Ectodermal cell (in vitro differentiated cells): Measurements from ENCODE around the gene PSG3.
"Not testable (repeated sequence)": the region's sequence is repeated elsewhere in the genome, so short reads cannot be mapped to it uniquely, and the experiment has no call there.

ENCODE experiments used
- H3K27ac ChIP-seq: 2 replicates; pipeline ENCODE4 v1.7.0; 2013; ENCODE audit warnings: mild to moderate bottlenecking, low read depth, low read length; ENCODE audit not compliant: insufficient read depth, poor library complexity, severe bottlenecking
- H3K27me3 ChIP-seq: 2 replicates; pipeline ENCODE4 v1.7.0; 2013; ENCODE audit warnings: mild to moderate bottlenecking, low read length; ENCODE audit not compliant: insufficient read depth, control insufficient read depth, poor library complexity, severe bottlenecking
- H3K36me3 ChIP-seq: one replicate; pipeline ENCODE4 v1.7.0; 2013; ENCODE audit warnings: low read length; ENCODE audit not compliant: control insufficient read depth, insufficient read depth
- H3K4me1 ChIP-seq: one replicate; pipeline ENCODE4 v1.7.0; 2013; ENCODE audit warnings: low read length; ENCODE audit not compliant: control insufficient read depth, insufficient read depth
- H3K4me3 ChIP-seq: 2 replicates; pipeline ENCODE4 v1.7.0; 2013; ENCODE audit warnings: low read depth, low read length, control low read depth; ENCODE audit not compliant: insufficient read depth
- H3K9me3 ChIP-seq: 2 replicates; pipeline ENCODE4 v1.7.0; 2013; ENCODE audit warnings: mild to moderate bottlenecking, low read length, moderate library complexity; ENCODE audit not compliant: control insufficient read depth
- WGBS, 2 experiments: methylation state at CpG; one replicate each; pipeline ENCODE4 v1.1.7; 2013; ENCODE audit warnings: missing lambda C conversion rate in 2 of 2; 5-methylcytosine and 5-hydroxymethylcytosine counted together

Gene PSG3

GRCh38 chr19:42760954-42761923 lies 21.0 kb upstream of the PSG3 start:
- H3K4me3 ChIP-seq, H3K27ac ChIP-seq, H3K4me1 ChIP-seq, H3K36me3 ChIP-seq, H3K9me3 ChIP-seq, H3K27me3 ChIP-seq: not testable (repeated sequence)
- 82 to 83% methylated on average over 5 of the region's 7 CpGs for WGBS, 2 experiments

GRCh38 chr19:42758667-42759066 lies 18.4 kb upstream of the PSG3 start:
- not testable (repeated sequence) for H3K4me3 ChIP-seq, H3K27ac ChIP-seq, H3K27me3 ChIP-seq, H3K4me1 ChIP-seq, H3K36me3 ChIP-seq, H3K9me3 ChIP-seq
- WGBS, 2 experiments, result 25 to 29% methylated on average over 3 of the region's 3 CpGs

GRCh38 chr19:42752246-42752645 lies 12.0 kb upstream of the PSG3 start:
- H3K36me3 ChIP-seq, H3K4me3 ChIP-seq, H3K27me3 ChIP-seq, H3K9me3 ChIP-seq, H3K4me1 ChIP-seq, H3K27ac ChIP-seq: not testable (repeated sequence)
- 88 to 93% methylated on average over 1 of the region's 1 CpG for WGBS, 2 experiments

- not testable (repeated sequence) for H3K36me3 ChIP-seq, H3K27ac ChIP-seq, H3K9me3 ChIP-seq, H3K4me1 ChIP-seq, H3K27me3 ChIP-seq, H3K4me3 ChIP-seq
- 43 to 52% methylated on average over 14 of the region's 14 CpGs for WGBS, 2 experiments
These were observed 1.7 kb upstream of the PSG3 start for GRCh38 chr19:42741726-42742607.

GRCh38 chr19:42737581-42738011 lies 2.7 kb downstream of the PSG3 start:
- not testable (repeated sequence) for H3K27ac ChIP-seq, H3K4me1 ChIP-seq, H3K4me3 ChIP-seq, H3K36me3 ChIP-seq, H3K27me3 ChIP-seq, H3K9me3 ChIP-seq
- 77 to 81% methylated on average over 2 of the region's 2 CpGs for WGBS, 2 experiments

- not testable (repeated sequence) for H3K27me3 ChIP-seq, H3K36me3 ChIP-seq, H3K4me3 ChIP-seq, H3K4me1 ChIP-seq, H3K27ac ChIP-seq, H3K9me3 ChIP-seq
- 69 to 74% methylated on average over 5 of the region's 5 CpGs for WGBS, 2 experiments
These were observed 11.9 kb downstream of the PSG3 start for GRCh38 chr19:42728341-42728740.

- H3K9me3 ChIP-seq, H3K27ac ChIP-seq, H3K4me3 ChIP-seq, H3K36me3 ChIP-seq, H3K4me1 ChIP-seq, H3K27me3 ChIP-seq: not testable (repeated sequence)
- 67 to 85% methylated on average over 1 of the region's 1 CpG for WGBS, 2 experiments
These were observed 26.3 kb downstream of the PSG3 start for GRCh38 chr19:42714000-42714399.

- H3K4me1 ChIP-seq, H3K4me3 ChIP-seq, H3K36me3 ChIP-seq, H3K27ac ChIP-seq, H3K9me3 ChIP-seq, H3K27me3 ChIP-seq: not testable (repeated sequence)
- WGBS, 2 experiments, result 82 to 84% methylated on average over 6 of the region's 6 CpGs
These were observed 27.5 kb downstream of the PSG3 start for GRCh38 chr19:42712753-42713152.

- not testable (repeated sequence) for H3K9me3 ChIP-seq, H3K4me3 ChIP-seq, H3K27ac ChIP-seq, H3K4me1 ChIP-seq, H3K27me3 ChIP-seq, H3K36me3 ChIP-seq
- WGBS, 2 experiments, result 90% methylated on average over 1 of the region's 1 CpG; no CpG with 5 or more reads in 1 of the 2 experiments
These were observed 29.3 kb downstream of the PSG3 start for GRCh38 chr19:42710986-42711385.

- Histone ChIP-seq H3K4me1 (no peaks in the 10 kb centered on the region), H3K9me3 (no peaks in the 10 kb centered on the region), H3K27ac (no peak overlapping the region), H3K4me3 (no peak overlapping the region), H3K36me3 (no peaks in the 10 kb centered on the region), H3K27me3 (no peaks in the 10 kb centered on the region)
- 94 to 97% methylated on average over 20 to 22 of the region's 22 CpGs for WGBS, 2 experiments
These were observed 42.4 kb downstream of the PSG3 start for GRCh38 chr19:42697884-42698283.
